Measurements from ENCODE around the gene PNKD.

DNA sequence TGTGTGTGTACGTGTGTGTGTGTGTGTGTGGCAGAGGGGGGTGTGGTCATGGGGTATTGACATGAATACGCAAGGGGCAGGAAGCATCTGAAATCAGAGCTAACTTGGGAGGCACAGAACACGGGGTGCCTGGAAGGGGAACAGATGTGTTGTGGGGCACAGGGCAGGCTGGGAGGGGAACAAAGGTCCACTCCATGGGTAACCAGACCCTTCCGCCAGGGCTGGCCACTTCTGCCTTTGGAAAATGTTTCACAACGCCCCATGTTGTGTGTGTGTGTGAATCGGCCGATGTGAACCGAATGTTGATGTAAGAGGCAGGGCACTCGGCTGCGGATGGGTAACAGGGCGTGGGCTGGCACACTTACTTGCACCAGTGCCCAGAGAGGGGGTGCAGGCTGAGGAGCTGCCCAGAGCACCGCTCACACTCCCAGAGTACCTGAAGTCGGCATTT lies 111.6 kb downstream of the PNKD start, which contains the start of gene SLC11A1:
- TF ChIP-seq, protein P1, sequence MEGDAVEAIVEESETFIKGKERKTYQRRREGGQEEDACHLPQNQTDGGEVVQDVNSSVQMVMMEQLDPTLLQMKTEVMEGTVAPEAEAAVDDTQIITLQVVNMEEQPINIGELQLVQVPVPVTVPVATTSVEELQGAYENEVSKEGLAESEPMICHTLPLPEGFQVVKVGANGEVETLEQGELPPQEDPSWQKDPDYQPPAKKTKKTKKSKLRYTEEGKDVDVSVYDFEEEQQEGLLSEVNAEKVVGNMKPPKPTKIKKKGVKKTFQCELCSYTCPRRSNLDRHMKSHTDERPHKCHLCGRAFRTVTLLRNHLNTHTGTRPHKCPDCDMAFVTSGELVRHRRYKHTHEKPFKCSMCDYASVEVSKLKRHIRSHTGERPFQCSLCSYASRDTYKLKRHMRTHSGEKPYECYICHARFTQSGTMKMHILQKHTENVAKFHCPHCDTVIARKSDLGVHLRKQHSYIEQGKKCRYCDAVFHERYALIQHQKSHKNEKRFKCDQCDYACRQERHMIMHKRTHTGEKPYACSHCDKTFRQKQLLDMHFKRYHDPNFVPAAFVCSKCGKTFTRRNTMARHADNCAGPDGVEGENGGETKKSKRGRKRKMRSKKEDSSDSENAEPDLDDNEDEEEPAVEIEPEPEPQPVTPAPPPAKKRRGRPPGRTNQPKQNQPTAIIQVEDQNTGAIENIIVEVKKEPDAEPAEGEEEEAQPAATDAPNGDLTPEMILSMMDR (IDR thresholded peaks at IDR 0.05), result no peak
- TF ChIP-seq POLR2A (IDR thresholded peaks at IDR 0.05; ENCODE audit: low read depth), result peak; percentile 8

All from esophagus muscularis mucosa (tissue), 3 donors.